WERI-Rb-1 (cell line): ENCODE measurements around the gene METTL26.

ENCODE experiments used
- DNase-seq: peaks from one replicate; pipeline ENCODE4 v3.0.0-alpha.2; 2020
- H3K27ac ChIP-seq: fragments of 250-450 bp; sonication (Bioruptor Pico); 2 replicates; pipeline ENCODE4 v1.5.1; 2020; ENCODE audit warnings: mild to moderate bottlenecking, moderate library complexity
- H3K27me3 ChIP-seq: fragments of 250-450 bp; sonication (Bioruptor Pico); 2 replicates; pipeline ENCODE4 v1.5.1; 2021; ENCODE audit warnings: mild to moderate bottlenecking, low read depth, moderate library complexity; ENCODE audit not compliant: insufficient read depth, severe bottlenecking
- H3K36me3 ChIP-seq: fragments of 250-450 bp; sonication (Bioruptor Pico); 2 replicates; pipeline ENCODE4 v1.5.1; 2020; ENCODE audit warnings: mild to moderate bottlenecking, moderate library complexity
- H3K4me3 ChIP-seq: 2 replicates; pipeline ENCODE4 v1.5.1; 2011; ENCODE audit warnings: low read depth, mild to moderate bottlenecking, control low read depth, low read length
- H3K9me3 ChIP-seq: fragments of 250-450 bp; sonication (Bioruptor Pico); 2 replicates; pipeline ENCODE4 v1.5.1; 2021; ENCODE audit warnings: mild to moderate bottlenecking, moderate library complexity; ENCODE audit not compliant: severe bottlenecking
- CTCF ChIP-seq: IDR thresholded peaks from 2 replicates; pipeline ENCODE4 v1.5.1; 2011; ENCODE audit warnings: low read depth, mild to moderate bottlenecking, control low read depth, inconsistent platforms, low read length

The METTL26 gene

DNA sequence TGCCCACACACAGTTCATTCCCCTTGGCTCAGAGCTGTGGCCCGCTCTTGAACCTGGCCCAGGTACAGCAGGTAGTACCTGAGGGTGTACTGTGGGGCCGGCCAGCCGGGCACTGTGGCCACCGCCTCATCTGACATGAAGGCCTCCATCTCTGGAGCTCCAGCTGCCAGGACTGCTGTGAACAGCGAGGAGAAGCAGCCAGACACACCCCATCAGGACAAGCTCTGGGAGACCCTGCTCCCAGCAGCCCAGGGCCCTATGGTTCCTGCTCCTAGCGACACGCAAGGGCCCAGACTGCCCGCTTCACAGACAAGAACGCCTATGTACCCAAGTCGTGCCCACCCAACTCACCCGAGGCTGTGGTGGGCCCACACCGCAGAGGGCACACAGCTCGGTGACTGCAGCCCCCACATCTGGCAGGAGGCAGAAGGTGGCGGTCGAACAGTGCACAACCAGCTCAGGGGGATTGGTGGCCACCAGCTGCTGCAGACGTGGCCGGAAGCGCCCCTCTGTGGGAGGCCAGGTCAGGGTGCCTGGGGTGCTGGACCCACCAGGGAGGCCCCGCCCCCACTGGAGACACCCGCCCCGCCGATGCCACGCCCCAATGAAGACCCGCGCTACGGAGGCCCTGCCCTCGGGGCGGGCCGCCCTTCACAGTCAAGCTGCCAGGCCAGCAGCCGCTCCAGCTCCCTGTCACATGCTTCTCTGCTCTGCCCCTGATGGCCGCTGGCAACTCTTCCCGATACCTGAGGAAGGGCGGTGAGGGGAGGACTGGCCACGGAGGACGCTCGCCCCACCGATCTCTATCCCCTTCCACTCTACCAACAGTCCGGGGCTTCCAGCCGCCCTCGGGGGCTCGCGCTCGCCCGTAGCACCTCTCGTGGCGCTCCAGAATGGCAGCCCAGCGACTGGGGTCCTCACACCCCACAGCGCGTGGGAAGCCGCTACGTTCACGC is 43.0 kb upstream of the METTL26 start:
- Histone ChIP-seq H3K36me3 (peaks cover 33% of the 10 kb centered on the region), H3K27ac (peak overlapping the region; percentile 92), H3K9me3 (no peaks in the 10 kb centered on the region), H3K27me3 (no peaks in the 10 kb centered on the region), H3K4me3 (peak overlapping the region; percentile 52)
- TF ChIP-seq CTCF = no peak
- DNase-seq = peak; percentile 89

- Histone ChIP-seq H3K27ac (peak overlapping the region; percentile 92), H3K27me3 (no peaks in the 10 kb centered on the region), H3K36me3 (peaks cover 34% of the 10 kb centered on the region), H3K9me3 (no peaks in the 10 kb centered on the region), H3K4me3 (no peak overlapping the region)
- DNase-seq = no peak
- TF ChIP-seq CTCF = no peak
Measured at GRCh38 chr16:678209-678857, 42.2 kb upstream of the METTL26 start.

- Histone ChIP-seq H3K36me3 (peaks cover 34% of the 10 kb centered on the region), H3K27me3 (no peaks in the 10 kb centered on the region), H3K4me3 (no peak overlapping the region), H3K9me3 (no peaks in the 10 kb centered on the region), H3K27ac (no peak overlapping the region)
- TF ChIP-seq CTCF = no peak
- DNase-seq = no peak
Measured at GRCh38 chr16:677316-678190, 41.4 kb upstream of the METTL26 start.

DNA sequence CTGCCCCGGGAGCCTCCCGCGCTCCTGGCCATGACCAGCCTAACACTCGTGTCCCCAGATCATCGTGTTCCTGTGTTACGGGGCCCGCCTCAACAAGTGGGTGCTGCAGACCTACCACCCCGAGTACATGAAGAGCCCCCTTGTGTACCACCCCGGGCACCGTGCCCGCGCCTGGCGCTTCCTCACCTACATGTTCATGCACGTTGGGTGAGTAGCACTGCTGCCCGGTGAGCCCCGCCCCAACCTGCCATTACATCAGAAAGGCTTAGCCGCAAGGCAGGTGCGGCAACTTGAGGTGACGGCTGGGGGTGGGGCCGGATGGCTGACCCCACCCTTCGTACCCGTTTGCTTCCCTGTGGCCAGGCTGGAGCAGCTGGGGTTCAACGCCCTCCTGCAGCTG is 40.8 kb upstream of the METTL26 start:
- no peak overlapping the region for H3K27ac ChIP-seq
- no peak for DNase-seq
- H3K36me3 ChIP-seq = peaks cover 34% of the 10 kb centered on the region
- no peak overlapping the region for H3K4me3 ChIP-seq
- H3K9me3 ChIP-seq = no peaks in the 10 kb centered on the region
- no peaks in the 10 kb centered on the region for H3K27me3 ChIP-seq
- TF ChIP-seq CTCF = no peak

GRCh38 chr16:676565-676902 is 40.4 kb upstream of the METTL26 start:
- Histone ChIP-seq H3K27ac (no peak overlapping the region), H3K9me3 (no peaks in the 10 kb centered on the region), H3K27me3 (no peaks in the 10 kb centered on the region), H3K36me3 (peaks cover 31% of the 10 kb centered on the region), H3K4me3 (no peak overlapping the region)
- no peak for TF ChIP-seq CTCF
- no peak for DNase-seq
